ENCODE results near the gene DARS1.

DNA sequence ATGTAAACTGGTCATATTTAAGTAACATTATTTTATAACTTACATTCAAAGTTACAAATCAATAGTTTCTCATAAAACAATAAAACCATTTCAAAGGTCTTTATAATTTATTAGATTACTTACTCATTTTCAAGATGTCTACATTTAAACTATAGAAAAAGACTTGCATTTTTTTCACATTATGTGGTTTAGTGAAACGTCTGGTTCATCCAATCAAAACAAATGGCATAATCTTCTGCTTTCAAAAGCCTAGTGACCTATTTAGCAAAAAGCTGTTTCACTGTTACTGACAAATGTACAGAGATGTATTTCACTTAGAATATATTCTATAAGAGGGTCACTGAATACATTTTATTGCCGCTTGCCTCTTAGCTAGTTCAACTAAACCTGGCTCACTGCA lies 59.9 kb downstream of the DARS1 start:
- TF ChIP-seq CTCF (IDR thresholded peaks at IDR 0.05) (no peak), REST (IDR thresholded peaks at IDR 0.05; ENCODE audit: insufficient read depth in 1 of 2, low read depth in 2 of 2, low read length in 1 of 2) (no peak), POLR2AphosphoS5 (IDR thresholded peaks at IDR 0.05; ENCODE audit: low read depth, low read length) (no peak)
